ENCODE data around the gene HSD3B1. TPM values are rescaled to one million over a fixed set of nuclear protein-coding genes. Genes with fewer than 3 reads are reported as not detected.
"Not testable (repeated sequence)": the region's sequence is repeated elsewhere in the genome, so short reads cannot be mapped to it uniquely, and the experiment has no call there.

HSD3B1 gene
- total RNA-seq, 1 donor from 2014 or later: not detected

DNA sequence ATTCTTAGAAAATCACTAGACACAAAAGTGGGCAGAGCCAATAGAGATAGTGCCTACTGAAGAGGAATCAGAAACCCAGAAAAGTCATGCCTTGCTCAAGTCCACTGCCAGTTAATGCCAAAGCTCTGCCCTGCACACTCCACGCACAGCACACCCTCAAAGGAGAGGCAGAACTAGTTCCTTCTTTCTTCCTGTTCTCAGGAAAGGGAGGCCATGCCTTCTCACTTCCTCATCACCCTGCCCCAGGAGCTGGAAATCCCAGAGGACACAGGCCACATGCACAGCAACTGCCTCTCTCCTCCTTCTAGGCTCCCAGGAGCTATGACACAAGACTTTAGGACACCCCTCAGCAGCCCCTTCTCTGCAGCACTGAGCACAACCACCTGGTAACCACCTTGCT, 45.6 kb downstream of the HSD3B1 start:
- DNase-seq (ENCODE audit: low spot score): not testable (repeated sequence)

GRCh38 chr1:119553302-119554071, 46.5 kb downstream of the HSD3B1 start:
- not testable (repeated sequence) for DNase-seq (ENCODE audit: low spot score)

DNA sequence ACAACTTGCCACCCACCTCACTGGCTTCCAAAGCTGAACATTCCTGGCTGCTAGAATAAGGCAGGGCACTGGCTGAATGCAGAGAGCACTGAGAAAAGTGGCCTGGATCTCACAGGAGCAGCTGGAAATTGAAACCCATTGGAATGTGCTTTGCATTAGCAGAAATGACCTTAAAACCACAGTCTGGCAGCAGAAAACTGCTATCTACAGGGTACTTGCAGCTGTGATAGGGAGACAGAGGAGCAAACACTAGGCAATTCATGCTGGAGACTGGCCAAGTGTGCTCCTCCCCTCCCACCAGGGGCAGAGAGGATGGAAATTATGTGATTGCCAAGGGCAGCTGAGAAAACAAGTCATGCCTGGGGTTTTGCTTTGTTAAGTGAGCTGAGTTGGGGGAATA, 47.2 kb downstream of the HSD3B1 start:
- DNase-seq (ENCODE audit: low spot score): no peak

GRCh38 chr1:119556423-119556822, 49.4 kb downstream of the HSD3B1 start:
- DNase-seq (ENCODE audit: low spot score): no peak

GRCh38 chr1:119560402-119560801, 53.4 kb downstream of the HSD3B1 start:
- not testable (repeated sequence) for DNase-seq (ENCODE audit: low spot score)

- no peak for DNase-seq (ENCODE audit: low spot score)
Observed at GRCh38 chr1:119564548-119564947, 57.5 kb downstream of the HSD3B1 start.

Other genes starting within 250 kb of the HSD3B1 start
- gene HAO2, start 138.4 kb upstream of the HSD3B1 start, total RNA-seq: not detected
- gene HSD3B2, start 92.1 kb upstream of the HSD3B1 start, total RNA-seq: not detected
- 11.0 TPM for gene ZNF697, start 141.1 kb downstream of the HSD3B1 start, total RNA-seq
- gene PHGDH, start 204.7 kb downstream of the HSD3B1 start, total RNA-seq: 30.1 TPM

All from mesenteric fat pad (tissue), 1 donor.